HCT116 (cell line): ENCODE results near the gene GDI1. TPM values are rescaled to one million over a fixed set of nuclear protein-coding genes. Genes with fewer than 3 reads are reported as not detected.
A peak's percentile ranks its signal among the peaks of the same experiment; 100 is the strongest.

Source experiments
- ATAC-seq: fragments of 200-7000 bp; cut with Tn5 transposase; 2 replicates; pipeline ENCODE4 v1.9.1; 2020; ENCODE audit warnings: mild to moderate bottlenecking, moderate library complexity
- BruUV-seq: library from RNA; stranded (reverse); fragments of 400-500 nt; replicated peaks from 2 replicates; lab custom pipeline; 2021; lab: Mats Ljungman, UMichigan
- CTCF ChIA-PET: fragments of 300-600 bp; sonication (Branson Sonifier 250); formaldehyde crosslinking; loops from one replicate; lab custom pipeline; 2021; ENCODE audit warnings: antibody characterized with exemption; lab: Charles Lee
- POLR2A ChIA-PET: fragments of 300-600, 350-600 bp; sonication (Branson Sonifier 250); formaldehyde crosslinking; loops from one replicate; lab custom pipeline; 2021; ENCODE audit warnings: antibody characterized with exemption; lab: Charles Lee
- RAD21 ChIA-PET, 2 experiments: fragments of 300-600 bp; sonication (Branson Sonifier 250); formaldehyde crosslinking; loops; one replicate each; lab custom pipeline; 2023; ENCODE audit warnings: low total read pairs in 2 of 2; ENCODE audit not compliant: uncharacterized antibody in 2 of 2, unreplicated experiment in 2 of 2, low non-redundant PET in 1 of 2; lab: Charles Lee
- DNase-seq: peaks from one replicate; pipeline ENCODE4 v3.0.0-alpha.2; 2010; ENCODE audit warnings: low read depth, low spot score
- H2AFZ ChIP-seq: fragments of 200-600 bp; shearing (Covaris generic), sonication (generic); 2 replicates; pipeline ENCODE4 v1.6.1; 2017; ENCODE audit warnings: low read depth, mixed run types, mixed read lengths, antibody characterized with exemption, low read length; ENCODE audit not compliant: poor library complexity, severe bottlenecking
- H3K27ac ChIP-seq: 2 replicates; pipeline ENCODE4 v1.5.1; 2012; ENCODE audit warnings: low read depth, low read length
- H3K27me3 ChIP-seq: fragments of 200-600 bp; sonication (generic); 2 replicates; pipeline ENCODE4 v1.6.1; 2016; ENCODE audit warnings: mixed run types, low read length, mixed read lengths; ENCODE audit not compliant: insufficient read depth
- H3K36me3 ChIP-seq, 2 experiments: fragments of 200-500 bp in 1 of 2; fragments of 200-600 bp in 1 of 2; sonication (Bioruptor generic) in 1 of 2; sonication (generic) in 1 of 2; 2 replicates each; pipeline versions ENCODE4 v1.5.1 to v1.6.1; 2014 to 2016; ENCODE audit warnings: low read length in 2 of 2, inconsistent platforms in 1 of 2, mixed read lengths in 1 of 2, mixed run types in 1 of 2; ENCODE audit not compliant: insufficient read depth in 2 of 2, control insufficient read depth in 1 of 2
- H3K4me1 ChIP-seq, 2 experiments: fragments of 200-600 bp in 1 of 2; sonication (generic) in 1 of 2; 2 replicates each; pipeline versions ENCODE4 v1.5.1 to v1.6.1; 2012 to 2017; ENCODE audit warnings: low read length in 2 of 2, inconsistent platforms in 1 of 2, mild to moderate bottlenecking in 1 of 2, mixed read lengths in 1 of 2, mixed run types in 1 of 2, moderate library complexity in 1 of 2; ENCODE audit not compliant: insufficient read depth in 2 of 2, control insufficient read depth in 1 of 2
- H3K4me2 ChIP-seq: fragments of 200-600 bp; sonication (generic); 2 replicates; pipeline ENCODE4 v1.6.1; 2017; ENCODE audit warnings: mixed run types, low read length, mixed read lengths
- H3K4me3 ChIP-seq, 2 experiments: fragments of 200-600 bp in 1 of 2; sonication (generic) in 1 of 2; replicated peaks in 1 of 2; 2 replicates each; pipeline ENCODE4 v1.5.1; 2011 to 2016; ENCODE audit warnings: low read length in 2 of 2, control low read depth in 1 of 2, low read depth in 1 of 2, mild to moderate bottlenecking in 1 of 2, mixed read lengths in 1 of 2, mixed run types in 1 of 2
- H3K79me2 ChIP-seq: fragments of 200-600 bp; sonication (generic); 2 replicates; pipeline ENCODE4 v1.6.1; 2017; ENCODE audit warnings: mild to moderate bottlenecking, mixed run types, low read length, moderate library complexity, mixed read lengths; ENCODE audit not compliant: insufficient read depth
- H3K9ac ChIP-seq: fragments of 200-600 bp; sonication (generic); 2 replicates; pipeline ENCODE4 v1.6.1; 2016; ENCODE audit warnings: low read length, mixed read lengths
- H3K9me2 ChIP-seq: fragments of 200-600 bp; sonication (generic), shearing (Covaris generic); 2 replicates; pipeline ENCODE4 v1.6.1; 2017; ENCODE audit warnings: mixed run types, mild to moderate bottlenecking, moderate library complexity; ENCODE audit not compliant: insufficient read depth
- H3K9me3 ChIP-seq, 2 experiments: fragments of 200-500 bp in 1 of 2; fragments of 200-600 bp in 1 of 2; sonication (Bioruptor generic) in 1 of 2; sonication (generic) in 1 of 2; 2 replicates each; pipeline ENCODE4 v1.6.1; 2014 to 2017; ENCODE audit warnings: low read length in 2 of 2, mixed read lengths in 2 of 2, inconsistent platforms in 1 of 2, low read depth in 1 of 2, mild to moderate bottlenecking in 1 of 2, mixed run types in 1 of 2, moderate library complexity in 1 of 2; ENCODE audit not compliant: control insufficient read depth in 1 of 2, insufficient read depth in 1 of 2
- H4K20me1 ChIP-seq: fragments of 200-600 bp; sonication (generic), shearing (Covaris generic); 2 replicates; pipeline ENCODE4 v1.6.1; 2017; ENCODE audit warnings: mixed run types, mild to moderate bottlenecking, moderate library complexity; ENCODE audit not compliant: insufficient read depth
- CTCF ChIP-seq, 3 experiments: fragments of 200-600 bp in 1 of 3; sonication (generic) in 1 of 3; IDR thresholded peaks in 2 of 3; conservative IDR thresholded peaks in 1 of 3; 2 replicates each; pipeline ENCODE4 v1.5.1; 2012 to 2017; ENCODE audit warnings: low read depth in 2 of 3, low read length in 2 of 3, antibody characterized with exemption in 1 of 3, borderline replicate concordance in 1 of 3, control low read depth in 1 of 3, mild to moderate bottlenecking in 1 of 3, mixed read lengths in 1 of 3, mixed run types in 1 of 3, moderate library complexity in 1 of 3; ENCODE audit not compliant: insufficient read depth in 1 of 3
- ELF1 ChIP-seq: IDR thresholded peaks from 2 replicates; pipeline ENCODE4 v1.6.1; 2012; ENCODE audit warnings: low read depth, borderline replicate concordance
- EZH2 ChIP-seq: fragments of 200-600 bp; sonication (generic); IDR thresholded peaks from 2 replicates; pipeline ENCODE4 v1.6.1; 2017; ENCODE audit warnings: antibody characterized with exemption, mixed run types
- YY1 ChIP-seq: IDR thresholded peaks from 2 replicates; pipeline ENCODE4 v1.6.1; 2011; ENCODE audit warnings: low read length, low read depth, moderate library complexity, mild to moderate bottlenecking; ENCODE audit not compliant: insufficient replicate concordance; ENCODE audit errors: extremely low read depth
- ZBTB33 ChIP-seq: IDR thresholded peaks from 2 replicates; pipeline ENCODE4 v1.6.1; 2011; ENCODE audit warnings: mild to moderate bottlenecking, low read length, moderate library complexity; ENCODE audit not compliant: insufficient replicate concordance; ENCODE audit errors: extremely low read depth
- ZNF274 ChIP-seq: fragments of 200-500 bp; sonication (Bioruptor generic); IDR thresholded peaks from 2 replicates; pipeline ENCODE4 v1.6.1; 2014; ENCODE audit warnings: mild to moderate bottlenecking, low read depth, low read length, inconsistent platforms
- intact Hi-C: fragments of 100-400 bp; cut with micrococcal nuclease; formaldehyde crosslinking; loops from 2 replicates; pipeline ENCODE4 v1.10.0; 2022
- total RNA-seq: library from RNA; stranded (reverse); gene quantifications from one replicate; pipeline ENCODE4 v1.2.1, GENCODE V29; 2021; ENCODE audit not compliant: unreplicated experiment
- TF ChIP-seq, protein P1 (sequence below): IDR thresholded peaks from 2 replicates; pipeline ENCODE4 v1.6.1; 2012; ENCODE audit warnings: low read depth
- TF ChIP-seq, protein P2 (sequence below): IDR thresholded peaks from 2 replicates; pipeline ENCODE4 v1.6.1; 2012

GDI1 gene
- total RNA-seq, 1 experiment from 2014 or later = 122 TPM

DNA sequence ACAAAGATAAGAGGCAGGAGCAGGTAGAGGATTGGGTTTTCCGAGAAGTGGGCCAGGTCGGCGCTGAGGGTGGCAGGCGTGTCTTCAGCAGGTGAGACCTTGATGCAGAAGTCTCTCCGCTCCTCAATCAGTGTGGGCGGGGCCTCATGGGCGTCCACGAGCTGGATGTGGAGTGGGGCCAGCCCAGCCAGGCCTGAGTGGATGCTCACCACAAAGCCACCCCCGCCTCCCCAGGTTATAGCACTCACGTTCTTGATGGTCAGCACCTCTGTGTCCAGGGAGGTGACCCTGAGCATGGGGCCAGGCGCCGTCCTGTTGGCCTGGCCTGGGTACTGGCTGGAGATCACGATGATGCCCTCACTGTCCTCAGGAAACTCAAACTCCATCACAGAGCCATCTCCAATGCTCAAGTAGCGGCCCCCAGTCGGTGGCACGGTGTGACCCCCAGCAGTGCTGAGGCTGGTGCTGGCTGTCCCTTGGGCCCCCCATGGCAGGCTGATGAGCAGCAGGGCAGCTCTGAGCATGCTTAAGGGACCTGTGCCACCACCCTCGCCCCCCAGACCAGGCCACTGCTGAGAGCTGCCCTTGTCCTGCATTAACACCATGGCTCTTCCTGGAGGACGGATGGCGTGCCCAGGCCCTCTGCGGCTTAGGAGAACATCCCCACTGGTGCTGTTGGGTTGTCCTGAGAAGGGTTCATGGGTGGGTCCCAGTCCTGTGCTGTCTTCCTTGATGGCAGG lies 51.6 kb downstream of the GDI1 start:
- no TSS peak for BruUV-seq
- no peak for DNase-seq
- no peaks in the 10 kb centered on the region for H3K9me2 ChIP-seq
- TF ChIP-seq CTCF (IDR thresholded peaks at IDR 0.05 in 2 of 3, conservative IDR thresholded peaks at IDR 0.05 in 1 of 3; ENCODE audit: borderline replicate concordance in 1 of 3, insufficient read depth in 1 of 3, low read depth in 2 of 3, low read length in 2 of 3) = no peak
- TF ChIP-seq, all 23 proteins: peak for 0
- ChIA-PET POLR2A (no interaction called here), CTCF (no interaction called here), RAD21 (no interaction called here)
- no peaks in the 10 kb centered on the region for H4K20me1 ChIP-seq
- H3K4me3 ChIP-seq = no peak overlapping the region
- no peak for ATAC-seq
- H3K4me2 ChIP-seq = no peak overlapping the region
- peaks cover 0 to 10% of the 10 kb centered on the region in 2 experiments; a peak in 1 of 4 replicates for H3K36me3 ChIP-seq
- no peaks in the 10 kb centered on the region for H3K9me3 ChIP-seq
- H3K4me1 ChIP-seq = peaks cover 7 to 36% of the 10 kb centered on the region in 2 experiments; a peak in 3 of 4 replicates
- H3K27me3 ChIP-seq = no peaks in the 10 kb centered on the region
- H3K79me2 ChIP-seq = peaks cover 15% of the 10 kb centered on the region
- H3K9ac ChIP-seq = no peak overlapping the region
- H3K27ac ChIP-seq = no peak overlapping the region
- intact Hi-C loops = no loop called here
- no peak overlapping the region for H2AFZ ChIP-seq

DNA sequence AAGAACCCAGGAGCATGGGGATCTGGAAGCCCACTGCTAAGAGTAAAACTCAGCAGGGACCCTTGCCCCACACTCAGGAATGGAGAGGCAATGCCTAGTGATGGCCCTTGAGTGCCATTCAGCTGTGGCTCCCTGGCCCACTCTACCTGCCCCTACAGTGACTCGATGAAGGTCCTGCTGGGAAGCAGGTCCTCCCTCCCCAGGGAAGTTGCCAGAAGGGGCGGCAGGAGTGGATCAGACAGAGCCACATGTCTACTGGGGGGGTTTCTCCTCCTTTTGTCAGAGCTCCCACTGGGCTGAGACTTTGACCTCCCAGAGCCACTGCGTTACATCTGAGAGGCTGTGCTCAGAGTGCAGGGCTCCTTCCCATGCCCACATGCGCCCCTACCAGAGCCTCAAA lies 52.2 kb downstream of the GDI1 start:
- DNase-seq = no peak
- Histone ChIP-seq H3K9ac (peak overlapping the region; percentile 74), H4K20me1 (no peaks in the 10 kb centered on the region), H3K9me2 (no peaks in the 10 kb centered on the region), H3K36me3 (peaks cover 0 to 10% of the 10 kb centered on the region in 2 experiments; a peak in 1 of 4 replicates), H3K27me3 (no peaks in the 10 kb centered on the region), H3K4me1 (peaks cover 7 to 36% of the 10 kb centered on the region in 2 experiments; a peak in 3 of 4 replicates), H3K4me3 (peak overlapping the region; percentile 61 to 68; a peak in 3 of 4 replicates), H2AFZ (no peak overlapping the region), H3K79me2 (peaks cover 15% of the 10 kb centered on the region), H3K9me3 (no peaks in the 10 kb centered on the region), H3K27ac (no peak overlapping the region), H3K4me2 (peak overlapping the region; percentile 83)
- ATAC-seq = no peak
- ChIA-PET CTCF (interaction anchor here (2.4 kb wide), 1 partner anchor 116 kb away, joined by 6 read pairs; no protein-coding TSS in a partner anchor), RAD21 (no interaction called here), POLR2A (interaction anchor here (1.8 kb wide), 1 partner anchor 118 kb away, joined by 5 read pairs; no protein-coding TSS in a partner anchor)
- no TSS peak for BruUV-seq
- intact Hi-C loops = no loop called here
- TF ChIP-seq EZH2 (no peak), ELF1 (no peak), YY1 (no peak), ZNF274 (no peak), ZBTB33 (no peak)
- TF ChIP-seq, protein P1, sequence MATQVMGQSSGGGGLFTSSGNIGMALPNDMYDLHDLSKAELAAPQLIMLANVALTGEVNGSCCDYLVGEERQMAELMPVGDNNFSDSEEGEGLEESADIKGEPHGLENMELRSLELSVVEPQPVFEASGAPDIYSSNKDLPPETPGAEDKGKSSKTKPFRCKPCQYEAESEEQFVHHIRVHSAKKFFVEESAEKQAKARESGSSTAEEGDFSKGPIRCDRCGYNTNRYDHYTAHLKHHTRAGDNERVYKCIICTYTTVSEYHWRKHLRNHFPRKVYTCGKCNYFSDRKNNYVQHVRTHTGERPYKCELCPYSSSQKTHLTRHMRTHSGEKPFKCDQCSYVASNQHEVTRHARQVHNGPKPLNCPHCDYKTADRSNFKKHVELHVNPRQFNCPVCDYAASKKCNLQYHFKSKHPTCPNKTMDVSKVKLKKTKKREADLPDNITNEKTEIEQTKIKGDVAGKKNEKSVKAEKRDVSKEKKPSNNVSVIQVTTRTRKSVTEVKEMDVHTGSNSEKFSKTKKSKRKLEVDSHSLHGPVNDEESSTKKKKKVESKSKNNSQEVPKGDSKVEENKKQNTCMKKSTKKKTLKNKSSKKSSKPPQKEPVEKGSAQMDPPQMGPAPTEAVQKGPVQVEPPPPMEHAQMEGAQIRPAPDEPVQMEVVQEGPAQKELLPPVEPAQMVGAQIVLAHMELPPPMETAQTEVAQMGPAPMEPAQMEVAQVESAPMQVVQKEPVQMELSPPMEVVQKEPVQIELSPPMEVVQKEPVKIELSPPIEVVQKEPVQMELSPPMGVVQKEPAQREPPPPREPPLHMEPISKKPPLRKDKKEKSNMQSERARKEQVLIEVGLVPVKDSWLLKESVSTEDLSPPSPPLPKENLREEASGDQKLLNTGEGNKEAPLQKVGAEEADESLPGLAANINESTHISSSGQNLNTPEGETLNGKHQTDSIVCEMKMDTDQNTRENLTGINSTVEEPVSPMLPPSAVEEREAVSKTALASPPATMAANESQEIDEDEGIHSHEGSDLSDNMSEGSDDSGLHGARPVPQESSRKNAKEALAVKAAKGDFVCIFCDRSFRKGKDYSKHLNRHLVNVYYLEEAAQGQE = no peak
- TF ChIP-seq, protein P2, sequence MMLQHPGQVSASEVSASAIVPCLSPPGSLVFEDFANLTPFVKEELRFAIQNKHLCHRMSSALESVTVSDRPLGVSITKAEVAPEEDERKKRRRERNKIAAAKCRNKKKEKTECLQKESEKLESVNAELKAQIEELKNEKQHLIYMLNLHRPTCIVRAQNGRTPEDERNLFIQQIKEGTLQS = no peak
